Smooth muscle cell (in vitro differentiated cells): ENCODE data around the gene PCBP3. TPM values are rescaled to one million over a fixed set of nuclear protein-coding genes. Genes with fewer than 3 reads are reported as not detected.

Experiments used
- DNase-seq: peaks from one replicate; lab custom pipeline; 2025; ENCODE audit not compliant: unreplicated experiment; lab: John Stamatoyannopoulos, UW
- H2AFZ ChIP-seq: fragments of 200-600 bp; sonication (generic); 2 replicates; pipeline ENCODE4 v1.6.0; 2016; ENCODE audit warnings: antibody characterized with exemption, low read depth, mild to moderate bottlenecking
- H3F3A ChIP-seq: fragments of 200-600 bp; sonication (generic); 2 replicates; pipeline ENCODE4 v1.6.0; 2017; ENCODE audit warnings: antibody characterized with exemption, low read depth
- H3K27ac ChIP-seq: fragments of 200-600 bp; sonication (generic); 2 replicates; pipeline ENCODE4 v1.5.1; 2016; ENCODE audit warnings: low read depth, mild to moderate bottlenecking
- H3K27me3 ChIP-seq: fragments of 200-600 bp; sonication (generic); 2 replicates; pipeline ENCODE4 v1.6.1; 2016; ENCODE audit warnings: low read depth, mild to moderate bottlenecking
- H3K36me3 ChIP-seq: fragments of 200-600 bp; sonication (generic); 2 replicates; pipeline ENCODE4 v1.5.1; 2016; ENCODE audit warnings: low read depth
- H3K4me1 ChIP-seq: fragments of 200-600 bp; sonication (generic); 2 replicates; pipeline ENCODE4 v1.5.1; 2016; ENCODE audit warnings: low read depth
- H3K4me2 ChIP-seq: fragments of 200-600 bp; sonication (generic); 2 replicates; pipeline ENCODE4 v1.6.0; 2016; ENCODE audit warnings: mild to moderate bottlenecking
- H3K4me3 ChIP-seq: fragments of 200-600 bp; sonication (generic); 2 replicates; pipeline ENCODE4 v1.5.1; 2016; ENCODE audit warnings: mild to moderate bottlenecking
- H3K79me2 ChIP-seq: fragments of 200-600 bp; sonication (generic); 2 replicates; pipeline ENCODE4 v1.6.0; 2016; ENCODE audit warnings: low read depth, mild to moderate bottlenecking
- H3K9ac ChIP-seq: fragments of 200-600 bp; sonication (generic); 2 replicates; pipeline ENCODE4 v1.6.0; 2016; ENCODE audit warnings: low read depth
- H3K9me3 ChIP-seq: fragments of 200-600 bp; sonication (generic); replicated peaks from 2 replicates; pipeline ENCODE4 v1.5.1; 2016; ENCODE audit warnings: low read depth
- H4K20me1 ChIP-seq: fragments of 200-600 bp; sonication (generic); 2 replicates; pipeline ENCODE4 v1.6.0; 2016; ENCODE audit warnings: low read depth
- CTCF ChIP-seq: fragments of 200-600 bp; sonication (generic); IDR thresholded peaks from 2 replicates; pipeline ENCODE4 v1.5.1; 2017; ENCODE audit warnings: borderline replicate concordance, mild to moderate bottlenecking, antibody characterized with exemption; ENCODE audit not compliant: insufficient read depth, poor library complexity, severe bottlenecking
- WGBS: methylation state at CpG from one replicate; pipeline ENCODE4 v1.1.7; 2016; ENCODE audit warnings: low lambda C conversion rate; 5-methylcytosine and 5-hydroxymethylcytosine counted together
- polyA plus RNA-seq: library from polyadenylated mRNA; unstranded; fragments of >200 nt; fragmentation: Nextera tagmentation; extraction: Ambion mirVana; gene quantifications from 2 replicates; pipeline ENCODE4 v1.2.1, GENCODE V29; 2016
- total RNA-seq: library from RNA; depleted of rRNA; stranded (reverse); fragments of >200 nt; gene quantifications from 2 replicates; pipeline ENCODE4 v1.2.3, GENCODE V29; 2014

The PCBP3 gene
- total and polyA plus RNA-seq, 2 experiments from 2014 or later: 8.9 to 23.1 TPM

DNA sequence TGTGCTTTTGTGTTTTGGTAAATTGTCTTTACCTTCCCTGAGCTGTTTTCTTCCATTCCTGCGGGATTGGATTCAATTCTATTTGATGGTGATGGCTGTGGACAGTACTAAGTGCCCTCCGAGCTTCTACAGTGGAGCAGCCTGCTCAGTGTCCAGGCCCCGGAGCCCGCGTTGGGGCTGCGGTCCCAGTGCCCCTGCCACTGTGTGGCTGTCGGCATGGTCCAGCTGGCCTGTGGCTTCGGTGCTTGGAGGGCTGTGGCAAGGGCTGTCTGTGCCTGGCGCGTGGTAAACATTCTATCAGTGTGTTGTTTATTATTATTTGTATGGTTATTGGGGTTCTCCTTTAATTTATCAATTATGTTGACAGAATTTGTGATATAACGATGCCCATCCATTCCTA lies 228.9 kb downstream of the PCBP3 start:
- no peak for TF ChIP-seq CTCF
- peaks cover 32% of the 10 kb centered on the region for H3K4me1 ChIP-seq

DNA sequence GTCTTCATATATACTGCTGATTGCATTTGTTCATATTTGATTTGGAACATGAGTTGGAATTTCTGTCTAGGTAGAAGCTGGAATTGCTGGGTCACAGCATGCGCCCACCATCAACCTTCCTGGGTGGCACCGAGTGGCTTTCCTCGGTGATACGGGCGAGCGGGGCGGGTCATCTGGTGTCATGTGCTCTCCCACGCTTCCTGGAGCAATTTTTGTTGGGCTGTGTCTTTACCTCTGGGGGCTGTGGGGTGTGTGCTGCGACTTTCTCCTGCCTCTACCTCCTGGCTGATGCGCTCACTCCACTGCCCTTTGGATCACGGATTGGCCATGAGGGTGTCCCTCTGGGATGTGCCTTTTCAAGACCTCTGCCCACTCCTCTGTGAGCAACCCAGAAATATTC lies 229.4 kb downstream of the PCBP3 start:
- H4K20me1 ChIP-seq: no peaks in the 10 kb centered on the region
- no peaks in the 10 kb centered on the region for H3K36me3 ChIP-seq
- peak overlapping the region; percentile 68 for H3K4me2 ChIP-seq
- H3K9ac ChIP-seq: no peak overlapping the region
- no peak overlapping the region for H2AFZ ChIP-seq
- H3K4me3 ChIP-seq: no peak overlapping the region
- 92% methylated on average over 11 of the region's 11 CpGs for WGBS
- H3K79me2 ChIP-seq: no peaks in the 10 kb centered on the region
- no peaks in the 10 kb centered on the region for H3K27me3 ChIP-seq
- no peaks in the 10 kb centered on the region for H3K9me3 ChIP-seq
- H3K4me1 ChIP-seq: peaks cover 32% of the 10 kb centered on the region
- H3K27ac ChIP-seq: peak overlapping the region; percentile 96
- no peak for DNase-seq
- H3F3A ChIP-seq: peaks cover 24% of the 10 kb centered on the region
- no peak for TF ChIP-seq CTCF

More for the DNA sequence above, 228.9 kb downstream of the PCBP3 start:
- Histone ChIP-seq H2AFZ (no peak overlapping the region), H3K27ac (no peak overlapping the region), H3F3A (peaks cover 24% of the 10 kb centered on the region), H3K27me3 (no peaks in the 10 kb centered on the region), H3K36me3 (no peaks in the 10 kb centered on the region), H3K9me3 (no peaks in the 10 kb centered on the region), H3K4me2 (no peak overlapping the region), H3K4me3 (no peak overlapping the region), H3K9ac (no peak overlapping the region), H4K20me1 (no peaks in the 10 kb centered on the region), H3K79me2 (no peaks in the 10 kb centered on the region)
- DNase-seq: no peak
- WGBS: 91% methylated on average over 11 of the region's 11 CpGs

DNA sequence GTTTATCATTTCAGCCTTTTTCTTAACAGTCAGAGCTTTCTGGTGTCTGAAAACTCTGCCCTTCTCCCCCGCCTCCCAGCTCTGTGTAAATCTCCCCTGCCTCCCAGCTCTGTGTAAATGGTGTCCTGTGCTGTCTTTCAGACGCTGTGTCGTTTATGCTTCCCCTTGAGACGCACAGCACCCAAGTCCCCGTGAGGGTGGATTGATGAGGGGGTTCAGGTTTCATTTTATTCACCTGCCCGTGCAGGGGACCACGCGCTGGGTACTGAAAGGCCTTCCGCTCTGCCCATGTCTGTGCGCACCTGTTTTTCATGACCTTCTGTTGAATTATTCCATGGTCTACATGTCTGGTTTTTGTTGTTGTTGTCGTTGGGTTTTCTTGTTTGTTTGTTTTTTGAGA lies 229.9 kb downstream of the PCBP3 start:
- Histone ChIP-seq H3K4me3 (no peak overlapping the region), H3K36me3 (no peaks in the 10 kb centered on the region), H3K9ac (no peak overlapping the region), H3K4me1 (peaks cover 32% of the 10 kb centered on the region), H3K27ac (peak overlapping the region; percentile 96), H3K4me2 (peak overlapping the region; percentile 68), H3F3A (peaks cover 24% of the 10 kb centered on the region), H3K79me2 (no peaks in the 10 kb centered on the region), H3K27me3 (no peaks in the 10 kb centered on the region), H3K9me3 (no peaks in the 10 kb centered on the region), H2AFZ (no peak overlapping the region), H4K20me1 (no peaks in the 10 kb centered on the region)
- no peak for DNase-seq
- TF ChIP-seq CTCF: no peak
- WGBS: 74% methylated on average over 11 of the region's 11 CpGs

DNA sequence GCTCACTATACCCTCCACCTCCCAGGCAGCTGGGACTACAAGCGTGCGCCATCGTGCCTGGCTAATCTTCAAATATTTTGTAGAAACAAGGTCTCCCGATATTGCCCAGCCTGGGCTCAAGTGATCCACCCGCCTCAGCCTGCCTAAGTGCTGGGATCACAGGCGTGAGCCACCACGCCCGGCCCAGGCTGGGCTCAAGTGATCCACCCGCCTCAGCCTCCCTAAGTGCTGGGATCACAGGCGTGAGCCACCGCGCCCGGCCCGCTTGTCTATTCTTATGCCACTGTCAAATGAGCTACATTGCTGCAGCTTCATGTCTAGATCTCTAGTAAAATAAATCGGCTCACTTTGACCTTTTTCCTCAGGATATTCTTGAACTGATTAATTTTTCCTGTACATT lies 230.3 kb downstream of the PCBP3 start:
- TF ChIP-seq CTCF: no peak
- no peak for DNase-seq
- 92% methylated on average over 15 of the region's 15 CpGs for WGBS
- H3K4me3 ChIP-seq: no peak overlapping the region
- H3K4me2 ChIP-seq: peak overlapping the region; percentile 68
- peaks cover 32% of the 10 kb centered on the region for H3K4me1 ChIP-seq
- H3K27me3 ChIP-seq: no peaks in the 10 kb centered on the region
- H2AFZ ChIP-seq: no peak overlapping the region
- H3K27ac ChIP-seq: peak overlapping the region; percentile 96
- H3K9ac ChIP-seq: peak overlapping the region; percentile 79
- H3F3A ChIP-seq: peaks cover 24% of the 10 kb centered on the region
- no peaks in the 10 kb centered on the region for H3K9me3 ChIP-seq
- H3K36me3 ChIP-seq: no peaks in the 10 kb centered on the region
- H4K20me1 ChIP-seq: no peaks in the 10 kb centered on the region
- H3K79me2 ChIP-seq: no peaks in the 10 kb centered on the region
